Measurements from ENCODE around the gene RTN4RL2.

Gene RTN4RL2

DNA sequence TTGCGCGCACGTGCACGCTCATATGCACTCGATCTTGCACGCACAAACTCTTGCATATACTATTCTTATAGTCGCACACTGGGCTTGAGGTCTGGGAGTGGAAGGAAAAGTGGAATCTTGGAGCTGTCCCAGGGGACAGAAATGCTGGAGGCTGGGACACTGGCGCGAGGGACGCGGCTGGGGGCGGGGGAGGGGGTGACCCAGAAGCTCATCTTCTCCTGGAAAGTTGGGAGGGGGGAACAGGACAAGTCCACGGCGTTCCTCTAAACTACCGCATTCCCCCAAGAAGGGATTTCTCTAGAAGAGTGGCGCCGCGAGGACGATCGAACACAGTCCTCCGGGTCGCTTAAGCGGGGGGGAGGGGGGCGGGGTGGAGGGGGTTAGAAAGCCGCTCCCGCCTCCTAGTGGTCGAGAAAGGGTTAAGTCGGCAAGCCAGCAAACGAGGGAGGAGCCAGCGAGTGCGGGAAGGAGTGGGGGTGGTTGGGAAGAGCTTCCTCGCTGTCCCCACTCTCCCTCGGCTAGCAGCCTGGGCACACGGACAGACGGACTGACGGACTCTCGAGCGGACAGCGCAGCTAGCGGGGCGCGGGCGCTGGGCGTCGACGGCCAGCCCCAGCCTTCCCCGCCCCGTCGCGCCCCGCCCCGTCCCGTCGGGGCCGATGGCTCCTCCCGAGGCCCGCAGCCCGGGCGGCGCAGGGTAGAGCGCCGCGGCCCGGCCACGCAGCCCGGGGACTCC lies at the start of gene RTN4RL2:
Gene RTN4RL2 (plus strand): TSS at position 507 of the 736 bp plus-strand sequence. CDS start 338 bp downstream, outside the sequence.
- DNase-seq (ENCODE audit: low spot score), result peak; percentile 84

DNA sequence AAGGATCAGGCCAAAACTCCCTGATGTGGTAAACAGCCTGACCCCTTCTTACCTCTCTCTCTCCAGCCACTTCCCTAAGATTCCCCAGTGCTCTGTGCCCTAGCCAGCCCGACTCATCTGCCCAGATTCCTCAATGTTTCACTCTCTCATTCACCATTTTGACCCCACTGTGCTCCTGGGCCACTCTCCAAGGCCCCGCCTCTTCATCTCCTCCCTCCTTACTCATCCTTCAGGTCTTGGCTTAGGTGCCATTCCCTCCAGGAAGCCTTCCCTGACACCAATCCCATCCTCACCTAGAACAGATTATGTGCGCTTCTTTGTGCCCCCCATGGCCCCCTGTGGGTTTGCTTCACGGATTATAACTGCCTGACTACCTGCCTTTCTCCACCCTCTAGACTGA lies 46.6 kb upstream of the RTN4RL2 start:
- no peak for DNase-seq (ENCODE audit: low spot score)

DNA sequence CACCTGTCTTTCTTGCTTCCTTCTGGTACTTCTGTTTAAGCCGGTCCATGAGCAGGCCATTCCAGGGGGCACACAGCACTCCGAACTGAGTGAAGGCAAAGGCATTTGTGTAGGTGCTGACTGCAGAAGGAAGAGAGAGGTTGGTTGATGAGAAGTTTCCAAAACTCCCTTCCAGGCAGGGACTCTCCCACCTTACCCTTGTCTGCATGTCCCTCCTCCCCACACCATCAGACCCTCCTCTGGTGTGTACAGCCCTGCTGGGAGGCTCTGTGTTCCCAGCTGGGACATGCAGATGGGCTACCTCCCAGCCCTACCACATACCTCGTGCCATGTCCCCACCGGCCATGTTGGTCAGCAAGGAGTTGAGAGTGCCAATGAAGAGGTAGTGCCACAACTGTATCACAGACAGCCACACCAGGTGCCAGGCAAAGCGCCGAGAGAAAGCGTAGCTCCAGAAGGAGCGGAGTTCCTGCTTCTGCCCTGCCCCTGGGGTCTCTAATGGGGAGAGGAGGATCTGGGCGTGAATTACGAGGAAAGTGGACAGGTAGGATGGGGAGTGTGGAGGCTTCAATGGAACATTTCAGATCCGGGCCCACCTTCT lies 45.6 kb upstream of the RTN4RL2 start:
- DNase-seq (ENCODE audit: low spot score), result no peak

DNA sequence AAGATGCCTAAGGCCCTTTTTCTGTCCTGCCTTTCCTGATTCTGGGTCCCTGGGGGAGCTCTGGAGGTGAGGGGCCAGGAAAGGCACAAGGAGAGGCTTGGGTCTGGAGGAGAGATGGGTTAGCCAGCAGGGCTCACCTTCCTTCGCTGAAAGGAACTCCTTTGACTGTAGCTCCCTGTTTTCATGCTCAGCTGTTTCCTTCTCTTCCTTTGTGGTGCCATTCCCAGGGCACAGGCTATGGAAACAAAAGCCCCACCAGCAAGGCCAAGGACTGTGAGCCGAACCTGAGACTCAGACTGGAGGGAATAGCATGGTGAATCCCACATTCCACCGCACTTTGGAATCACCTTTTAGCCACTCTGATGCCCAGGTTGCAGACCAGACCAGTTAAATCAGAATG lies 43.9 kb upstream of the RTN4RL2 start:
- DNase-seq (ENCODE audit: low spot score), result no peak

DNA sequence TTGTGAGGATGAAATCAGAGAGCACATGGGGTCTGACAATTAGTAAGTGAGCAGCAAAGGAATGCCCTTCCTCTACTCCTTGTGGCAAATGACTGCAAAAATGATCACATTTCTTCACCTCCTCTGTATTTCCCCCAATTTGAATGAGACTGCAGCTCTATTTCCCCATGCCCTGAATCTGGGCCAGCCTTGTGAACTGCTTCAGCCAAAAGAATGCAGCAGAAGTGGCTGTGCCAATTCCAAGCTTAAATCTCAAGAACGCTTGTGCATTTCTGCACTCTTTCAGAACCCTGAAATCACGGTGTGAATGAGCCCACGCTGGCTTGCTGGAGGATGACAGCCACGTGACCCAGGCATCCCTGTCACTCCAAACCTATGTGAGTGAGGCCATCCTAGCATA lies 43.3 kb upstream of the RTN4RL2 start:
- DNase-seq (ENCODE audit: low spot score), result peak; percentile 47

DNA sequence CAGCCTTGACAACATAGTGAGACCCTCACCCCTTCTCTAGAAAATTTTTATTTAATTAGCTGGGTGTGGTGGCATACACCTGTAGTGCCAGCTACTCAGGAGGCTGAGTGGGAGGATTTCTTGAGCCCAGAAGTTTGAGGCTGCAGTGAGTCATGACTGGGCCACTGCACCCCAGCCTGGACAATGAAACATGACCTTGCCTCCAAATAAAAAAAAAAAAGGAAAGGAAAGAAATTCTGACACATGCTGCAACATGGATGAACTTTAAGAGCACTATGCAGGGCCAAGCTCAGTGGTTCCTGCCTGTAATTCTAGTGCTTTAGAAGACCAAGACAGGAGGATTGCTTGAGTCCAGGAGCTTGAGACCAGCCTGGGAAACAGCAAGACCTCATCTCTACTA lies 42.2 kb upstream of the RTN4RL2 start:
- no peak for DNase-seq (ENCODE audit: low spot score)

DNA sequence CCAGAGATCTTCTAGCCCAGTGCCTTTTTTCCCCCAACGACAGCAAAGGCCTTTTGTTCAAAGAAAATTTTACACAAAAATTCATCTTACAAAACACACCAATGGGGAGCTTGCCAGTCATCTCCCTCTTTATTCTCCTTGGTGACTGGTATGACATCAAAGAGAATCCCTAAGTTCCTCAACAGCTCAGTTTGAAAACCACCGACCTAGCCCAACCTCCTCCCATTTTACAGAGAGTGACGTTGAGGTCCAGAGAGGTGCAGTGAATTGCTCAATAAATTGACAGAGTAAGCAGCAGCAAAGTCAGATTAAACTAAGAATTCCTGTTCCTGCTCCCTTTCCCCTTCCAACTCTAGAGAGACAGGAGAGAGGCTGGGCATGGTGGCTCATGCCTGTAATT lies 41.2 kb upstream of the RTN4RL2 start:
- no peak for DNase-seq (ENCODE audit: low spot score)

DNA sequence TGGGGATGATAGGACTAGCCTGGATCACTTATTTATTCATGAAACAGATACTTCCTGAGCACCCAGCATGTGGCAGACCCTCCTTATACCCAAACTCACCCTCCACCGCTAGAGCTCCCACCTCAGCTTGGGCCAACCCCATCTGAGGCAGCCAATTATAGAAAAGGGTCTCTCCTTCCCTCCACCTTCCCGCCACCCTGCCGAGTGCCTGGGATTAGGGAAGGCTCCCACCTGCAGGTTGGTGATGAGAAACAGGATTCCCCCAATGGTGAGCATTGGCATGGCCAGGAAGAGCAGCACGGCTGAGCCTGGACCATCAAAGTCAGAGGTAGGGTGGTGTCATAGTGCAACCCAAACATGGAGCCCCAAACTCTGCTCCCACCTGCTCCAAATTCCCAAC lies 39.3 kb upstream of the RTN4RL2 start:
- no peak for DNase-seq (ENCODE audit: low spot score)

DNA sequence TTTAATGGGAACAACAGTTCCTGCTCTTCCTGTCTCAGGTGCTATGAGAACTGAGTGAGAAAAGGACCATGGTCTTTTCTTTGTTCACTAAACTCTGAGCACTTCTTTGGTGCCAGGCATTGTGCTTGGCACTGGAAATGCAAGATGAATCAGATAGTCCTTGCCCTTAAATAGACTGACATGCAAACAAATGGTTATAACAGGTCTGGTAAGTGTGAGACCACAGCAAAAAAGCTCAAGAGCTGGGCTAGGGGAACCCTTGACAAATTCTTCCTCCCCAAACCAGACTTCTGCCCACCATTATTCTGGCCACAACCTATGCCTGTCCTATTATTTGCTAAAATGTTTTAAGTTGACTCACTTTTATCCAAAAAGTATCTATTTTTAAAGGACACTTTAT lies 38.5 kb upstream of the RTN4RL2 start:
- DNase-seq (ENCODE audit: low spot score), result no peak

DNA sequence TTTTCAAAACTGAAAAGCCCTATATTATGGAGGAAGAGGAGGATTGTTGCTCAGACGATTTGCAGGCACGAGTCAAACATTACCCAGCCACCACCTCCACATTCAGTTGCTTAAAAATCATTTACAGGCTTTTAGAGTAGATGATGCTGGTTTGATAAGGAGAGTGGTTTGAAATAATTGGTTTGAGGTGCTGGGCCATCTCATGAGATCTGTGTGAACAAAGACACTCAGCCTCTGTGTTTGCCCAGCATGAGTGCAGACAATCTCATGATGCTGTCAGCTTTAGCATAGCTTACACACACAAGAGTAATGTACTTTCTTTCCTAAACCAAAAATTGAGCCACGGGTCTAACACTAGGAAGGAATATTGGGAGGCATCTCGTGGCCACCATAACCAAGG lies 37.7 kb upstream of the RTN4RL2 start:
- DNase-seq (ENCODE audit: low spot score), result no peak

DNA sequence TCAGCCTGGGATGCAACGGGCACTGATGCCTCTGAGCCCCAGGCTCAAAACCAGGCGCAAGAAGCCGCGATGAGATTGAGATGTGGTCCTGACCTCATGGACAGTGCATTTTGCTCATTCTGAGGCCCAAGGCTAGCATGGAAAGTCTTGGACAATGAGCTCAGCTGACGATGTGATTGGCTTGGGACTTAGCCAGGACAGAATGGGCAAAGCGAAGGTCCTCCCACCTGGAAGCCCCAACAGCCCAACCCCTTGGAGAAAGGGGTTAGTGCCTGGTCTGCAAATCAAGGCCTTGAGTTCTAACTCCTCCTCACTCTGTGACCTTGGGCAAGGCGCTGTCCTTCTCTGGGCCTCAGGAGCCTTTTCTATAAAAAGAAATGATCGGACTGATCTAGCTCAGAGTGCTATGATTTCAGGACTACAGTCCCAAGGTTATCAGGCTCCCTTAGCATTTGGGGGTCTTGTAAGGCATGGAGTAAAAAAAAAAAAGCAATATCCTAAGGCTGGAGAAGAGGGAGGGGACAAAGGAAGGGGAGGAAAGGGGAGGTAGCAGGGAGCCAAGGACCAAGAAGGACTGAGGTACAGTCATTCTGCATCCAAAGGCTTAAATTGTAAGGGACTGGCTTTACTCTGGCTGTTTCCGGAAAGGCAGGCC lies 36.1 kb upstream of the RTN4RL2 start:
- DNase-seq (ENCODE audit: low spot score), result no peak

DNA sequence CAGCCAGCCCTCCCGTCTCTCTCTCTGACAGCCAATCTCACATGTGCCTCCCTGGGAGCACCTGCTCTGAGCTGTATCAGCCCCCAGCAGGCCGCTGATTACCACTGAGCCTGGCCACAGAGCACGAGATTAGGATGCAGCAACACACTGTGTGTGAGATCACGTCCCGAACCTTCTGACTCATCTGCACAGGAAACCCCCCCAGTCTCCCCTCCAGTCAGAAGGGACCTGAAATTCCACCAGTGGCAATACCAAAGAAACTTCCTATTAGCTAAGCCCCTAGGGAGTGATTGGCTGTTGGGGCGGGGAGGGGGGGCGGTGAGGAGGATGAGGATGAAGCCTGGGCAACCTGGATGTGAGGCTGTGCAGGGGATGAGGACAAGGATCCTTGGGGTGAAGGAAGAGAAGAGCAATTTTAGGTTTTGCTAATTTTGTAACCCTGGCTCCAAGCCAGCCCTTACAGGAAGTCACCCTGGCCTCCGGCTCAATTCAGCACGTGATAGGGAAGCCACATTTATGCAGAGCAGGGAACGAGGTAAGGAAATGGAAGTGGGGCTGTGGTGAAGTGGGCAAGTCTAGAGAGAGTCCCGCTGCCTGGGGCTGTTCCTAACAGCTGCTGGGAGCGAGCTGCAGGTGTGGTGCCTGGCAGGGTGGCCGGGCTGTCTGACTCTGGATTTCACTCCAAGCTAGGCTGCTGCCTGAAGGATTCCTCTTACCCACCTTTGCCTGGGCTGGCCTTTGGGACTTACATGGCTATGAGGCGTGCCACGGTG lies 35.4 kb upstream of the RTN4RL2 start:
- DNase-seq (ENCODE audit: low spot score), result peak; percentile 52

DNA sequence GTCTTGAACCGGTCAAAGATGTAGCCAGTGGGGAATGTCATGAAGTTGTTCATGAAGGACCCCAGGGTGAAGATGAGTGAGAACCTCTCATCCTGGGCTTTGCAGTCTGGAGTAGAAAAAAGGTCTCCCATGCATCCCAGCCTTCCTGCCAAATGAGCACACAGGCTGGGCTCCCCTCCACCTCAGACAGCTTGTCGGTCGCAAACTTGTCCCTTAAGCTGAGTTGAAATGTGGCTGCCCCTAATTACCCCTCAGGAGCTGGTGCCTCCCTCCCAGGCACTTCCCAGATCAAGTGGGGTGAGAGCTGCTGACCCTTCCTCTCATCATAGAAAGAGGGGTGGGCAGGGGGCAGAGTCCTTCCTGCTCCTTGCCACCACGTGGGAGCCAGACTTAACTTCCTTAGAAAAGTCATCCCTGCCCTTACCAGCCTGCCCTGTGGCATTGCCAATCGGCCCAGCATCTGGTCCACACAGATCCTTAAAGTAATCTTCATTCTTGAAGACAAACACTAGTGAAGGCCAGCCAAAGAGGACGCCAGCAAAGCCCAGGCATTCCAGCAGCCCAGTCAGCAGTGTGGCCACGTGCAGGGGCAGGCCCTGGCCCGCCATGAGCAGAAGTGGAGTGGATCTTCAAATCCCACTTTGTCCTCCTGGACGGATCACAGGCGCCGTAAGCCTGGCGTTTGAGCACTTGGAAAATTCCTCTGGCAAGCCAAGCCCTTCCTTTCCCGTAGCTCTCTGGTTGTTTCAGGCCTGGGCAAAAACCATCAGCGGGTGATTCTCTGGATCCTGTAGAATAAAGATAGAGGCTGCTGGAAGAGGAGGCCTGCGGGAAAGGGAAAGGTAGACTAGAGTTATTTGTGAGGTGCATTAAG lies 34.5 kb upstream of the RTN4RL2 start:
- DNase-seq (ENCODE audit: low spot score), result peak; percentile 40

DNA sequence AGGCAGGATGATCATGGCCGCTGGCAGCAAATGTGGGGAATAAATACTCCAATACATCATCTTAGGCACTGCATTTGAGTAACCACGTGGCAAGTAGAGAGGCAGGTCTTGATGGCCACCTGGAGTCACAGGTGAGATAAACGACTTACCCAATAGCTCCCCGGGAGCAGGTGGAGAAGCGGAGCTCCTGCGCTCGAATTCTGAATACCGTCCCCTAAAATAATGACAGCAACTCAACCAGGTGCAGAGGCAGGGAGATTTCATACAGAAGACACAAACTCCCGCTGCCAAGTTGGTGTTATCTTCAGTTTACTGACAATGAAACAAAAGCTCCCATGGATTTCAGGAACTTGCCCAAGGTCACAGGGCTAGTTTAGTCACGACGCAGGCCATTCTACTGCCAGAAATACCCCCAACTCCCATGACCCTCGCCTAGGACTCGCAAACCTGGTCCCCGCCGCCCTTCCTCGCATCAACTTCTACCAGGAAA lies 33.8 kb upstream of the RTN4RL2 start:
- DNase-seq (ENCODE audit: low spot score), result no peak

DNA sequence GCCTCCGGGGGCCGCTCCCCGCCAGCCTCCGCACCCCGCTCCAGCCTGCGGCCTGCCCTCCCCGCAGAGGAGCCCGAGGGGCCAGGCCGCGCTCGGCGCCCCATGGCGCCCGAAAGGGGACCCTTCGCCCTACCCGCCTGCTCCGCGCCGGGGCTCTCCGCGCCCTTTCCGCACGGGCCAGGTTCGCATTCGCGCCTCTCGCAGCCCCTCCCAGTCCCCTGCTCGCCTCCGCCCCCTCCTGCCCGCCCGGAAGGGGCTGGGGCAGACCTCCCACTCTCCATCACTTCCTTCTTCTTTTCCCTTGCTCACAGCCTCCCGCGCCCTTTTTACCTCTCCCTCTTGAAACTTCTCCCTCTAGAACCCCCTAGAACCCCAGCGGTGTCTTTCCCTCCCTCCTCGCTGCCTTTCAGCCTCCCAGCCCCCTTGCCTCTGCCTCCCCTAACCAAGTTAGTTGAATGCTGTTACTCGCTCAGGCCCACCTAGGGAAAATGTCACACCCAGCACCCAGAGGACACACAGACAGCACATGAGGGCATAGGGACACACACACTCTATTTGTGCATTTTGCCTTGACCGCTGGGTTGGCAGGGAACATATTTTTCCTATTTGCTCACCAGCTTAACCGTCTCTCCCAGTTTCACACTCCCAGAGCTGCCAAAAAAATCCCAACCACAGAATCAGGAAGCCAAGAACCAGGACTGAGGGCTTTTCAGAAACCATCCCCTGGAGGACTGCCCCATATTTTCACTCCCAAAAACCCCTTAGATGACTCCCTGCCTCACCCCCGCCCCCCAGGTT lies 33.2 kb upstream of the RTN4RL2 start, which contains the start of gene SLC43A3:
Gene SLC43A3 (minus strand): TSS at position 193 of the 798 bp plus-strand sequence. CDS start 949 bp downstream, outside the sequence.
- peak; percentile 75 for DNase-seq (ENCODE audit: low spot score)

DNA sequence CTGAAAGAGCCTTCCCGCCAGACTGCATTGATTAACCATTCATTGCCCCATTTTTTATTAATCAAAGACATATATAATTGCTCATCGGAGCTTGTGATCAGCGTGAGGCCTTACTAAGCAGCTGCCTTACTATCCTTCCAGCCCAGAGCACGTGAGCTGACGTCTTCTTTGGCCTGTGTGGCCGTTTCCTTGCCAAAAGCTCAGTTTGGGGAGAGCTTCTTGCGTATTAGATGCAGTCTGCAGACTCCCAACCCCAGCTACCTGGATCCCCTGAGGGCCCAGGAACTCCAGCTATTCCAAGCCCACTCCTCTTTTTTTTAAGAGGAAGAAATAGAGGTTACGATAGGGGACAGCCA lies 32.6 kb upstream of the RTN4RL2 start:
- peak; percentile 50 for DNase-seq (ENCODE audit: low spot score)

DNA sequence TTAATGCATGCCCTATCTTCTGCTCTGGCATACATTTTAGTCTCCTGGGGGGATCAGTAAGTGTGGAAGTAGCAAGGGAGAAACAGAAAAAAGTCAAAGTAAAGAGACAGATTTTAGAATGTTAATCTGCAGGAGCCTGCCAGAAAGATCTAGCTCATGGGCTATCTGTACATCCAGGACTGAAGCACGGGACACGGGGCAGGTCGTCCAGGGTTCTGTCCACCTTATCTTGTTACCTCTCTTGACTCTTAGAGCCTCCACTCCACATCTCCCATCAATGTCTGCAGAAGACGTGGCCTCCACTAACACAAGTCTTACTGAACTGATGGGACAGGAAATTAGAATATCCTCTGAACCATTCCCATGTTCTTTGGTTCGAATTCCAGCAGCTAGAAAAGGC lies 31.7 kb upstream of the RTN4RL2 start:
- no peak for DNase-seq (ENCODE audit: low spot score)

DNA sequence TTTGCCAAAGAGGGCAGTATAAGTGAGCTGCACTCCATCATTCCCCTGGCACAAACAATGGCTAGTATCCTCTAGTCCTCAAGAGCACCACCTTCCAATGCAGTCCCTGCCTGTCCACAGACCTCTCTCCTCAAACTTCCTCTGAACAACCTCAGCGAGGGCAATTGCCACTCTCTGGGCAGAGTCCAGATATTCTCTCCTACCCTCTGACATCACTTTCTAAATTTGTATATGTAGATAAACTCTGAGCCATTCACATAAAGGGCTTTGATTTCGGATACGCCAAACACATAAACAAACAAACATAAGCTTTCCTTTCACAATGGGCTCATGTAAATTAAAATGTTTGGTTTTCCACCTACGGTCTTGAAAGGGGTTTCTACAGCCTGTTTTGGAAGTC lies 30.4 kb upstream of the RTN4RL2 start:
- no peak for DNase-seq (ENCODE audit: low spot score)

DNA sequence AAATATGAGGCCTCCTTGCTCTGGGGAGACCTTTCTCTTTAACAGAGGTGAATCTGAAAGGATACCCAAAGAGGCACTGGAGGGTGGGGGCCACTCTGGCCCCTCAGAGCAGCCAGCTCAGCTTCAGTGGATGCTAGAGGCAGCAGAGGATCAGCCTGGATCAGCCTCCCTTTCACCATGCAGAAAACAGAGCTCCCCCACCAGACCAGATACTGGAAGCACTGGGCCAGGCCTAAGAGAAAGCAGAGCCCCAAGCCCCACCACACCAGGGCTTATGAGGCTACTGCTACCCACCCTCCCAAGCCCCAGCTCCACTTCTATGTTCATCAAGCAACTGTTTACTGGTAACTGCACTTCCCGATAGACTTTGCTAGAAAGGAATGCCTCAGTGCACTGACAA lies 29.4 kb upstream of the RTN4RL2 start:
- no peak for DNase-seq (ENCODE audit: low spot score)

DNA sequence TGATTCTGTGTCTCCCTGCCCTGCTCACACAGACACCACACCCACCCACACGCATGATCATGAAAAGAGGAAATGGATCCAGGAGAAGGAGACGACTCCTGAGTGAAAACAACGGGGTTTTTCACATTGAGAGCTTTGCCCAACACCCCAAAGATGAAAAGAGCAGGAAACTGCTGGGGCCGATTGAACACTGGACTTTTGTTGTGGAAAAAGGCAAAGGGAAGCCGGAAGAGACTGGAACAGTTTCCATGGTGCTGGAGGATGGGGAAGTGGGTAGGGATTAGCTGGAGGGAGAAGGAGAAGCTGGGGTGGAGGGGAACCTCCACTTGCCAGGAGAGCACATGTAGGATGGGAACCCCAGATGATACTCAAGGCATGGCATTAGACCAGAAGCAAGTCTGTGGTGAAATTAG lies 28.2 kb upstream of the RTN4RL2 start:
- no peak for DNase-seq (ENCODE audit: low spot score)

Data from AG08396 (cell line).